H9 (cell line): Measurements from ENCODE around the gene SCD5. TPM values are rescaled to one million over a fixed set of nuclear protein-coding genes. Genes with fewer than 3 reads are reported as not detected.

Experiments used
- DNase-seq: peaks from one replicate; pipeline ENCODE4 v3.0.0-alpha.2; 2017
- H2AFZ ChIP-seq: one replicate; pipeline ENCODE4 v1.6.1; 2013; ENCODE audit warnings: mild to moderate bottlenecking, low read length, control low read depth, moderate library complexity
- H2AK5ac ChIP-seq: 2 replicates; pipeline ENCODE4 v1.6.1; 2013; ENCODE audit warnings: low read length, control low read depth, mixed read lengths; ENCODE audit not compliant: insufficient read length
- H2BK120ac ChIP-seq: one replicate; pipeline ENCODE4 v1.6.1; 2013; ENCODE audit warnings: low read depth, mild to moderate bottlenecking, low read length, control low read depth, inconsistent platforms; ENCODE audit not compliant: poor library complexity, severe bottlenecking
- H2BK12ac ChIP-seq: 2 replicates; pipeline ENCODE4 v1.6.1; 2013; ENCODE audit warnings: low read length, control low read depth, mixed read lengths, low read depth; ENCODE audit not compliant: insufficient read length
- H2BK15ac ChIP-seq: 2 replicates; pipeline ENCODE4 v1.6.1; 2013; ENCODE audit warnings: low read depth, low read length, control low read depth
- H2BK20ac ChIP-seq: one replicate; pipeline ENCODE4 v1.6.1; 2013; ENCODE audit warnings: low read depth, mild to moderate bottlenecking, low read length, control low read depth, inconsistent platforms; ENCODE audit not compliant: poor library complexity, severe bottlenecking
- H2BK5ac ChIP-seq: 2 replicates; pipeline ENCODE4 v1.6.1; 2013; ENCODE audit warnings: low read length, control low read depth, mixed read lengths; ENCODE audit not compliant: insufficient read length
- H3K14ac ChIP-seq: 2 replicates; pipeline ENCODE4 v1.6.1; 2013; ENCODE audit warnings: low read length, control low read depth; ENCODE audit not compliant: insufficient read depth
- H3K18ac ChIP-seq: 2 replicates; pipeline ENCODE4 v1.6.1; 2013; ENCODE audit warnings: low read depth, mild to moderate bottlenecking, mixed read lengths, low read length, control low read depth; ENCODE audit not compliant: insufficient read length
- H3K23ac ChIP-seq: 2 replicates; pipeline ENCODE4 v1.6.1; 2013; ENCODE audit warnings: low read length, control low read depth, mixed read lengths, low read depth; ENCODE audit not compliant: insufficient read length
- H3K23me2 ChIP-seq: 2 replicates; pipeline ENCODE4 v1.6.1; 2013; ENCODE audit warnings: low read depth, mild to moderate bottlenecking, mixed read lengths, low read length, control low read depth; ENCODE audit not compliant: insufficient read length, poor library complexity, severe bottlenecking
- H3K27ac ChIP-seq: 2 replicates; pipeline ENCODE4 v1.5.1; 2013; ENCODE audit warnings: low read length, control low read depth, mixed read lengths, low read depth; ENCODE audit not compliant: insufficient read length
- H3K27me3 ChIP-seq: 2 replicates; pipeline ENCODE4 v1.6.1; 2013; ENCODE audit warnings: low read length, control low read depth, inconsistent platforms; ENCODE audit not compliant: insufficient read depth
- H3K4ac ChIP-seq: 2 replicates; pipeline ENCODE4 v1.6.1; 2013; ENCODE audit warnings: low read depth, mild to moderate bottlenecking, control low read depth, inconsistent platforms, low read length, moderate library complexity
- H3K4me1 ChIP-seq: 2 replicates; pipeline ENCODE4 v1.6.1; 2013; ENCODE audit warnings: low read length, control low read depth, inconsistent platforms; ENCODE audit not compliant: insufficient read depth
- H3K4me2 ChIP-seq: 2 replicates; pipeline ENCODE4 v1.6.1; 2013; ENCODE audit warnings: low read length, control low read depth, mixed read lengths; ENCODE audit not compliant: insufficient read length, insufficient read depth
- H3K56ac ChIP-seq: 2 replicates; pipeline ENCODE4 v1.6.1; 2013; ENCODE audit warnings: low read depth, mild to moderate bottlenecking, mixed read lengths, low read length, control low read depth; ENCODE audit not compliant: insufficient read length
- H3K79me1 ChIP-seq: 2 replicates; pipeline ENCODE4 v1.6.1; 2013; ENCODE audit warnings: low read depth, mild to moderate bottlenecking, moderate library complexity, low read length, control low read depth, inconsistent platforms; ENCODE audit not compliant: insufficient read depth, poor library complexity, severe bottlenecking
- H3K79me2 ChIP-seq: 2 replicates; pipeline ENCODE4 v1.6.1; 2013; ENCODE audit warnings: low read length, control low read depth, inconsistent platforms; ENCODE audit not compliant: insufficient read depth
- H3K9ac ChIP-seq: 2 replicates; pipeline ENCODE4 v1.6.1; 2013; ENCODE audit warnings: low read length, control low read depth, mixed read lengths; ENCODE audit not compliant: insufficient read length; ENCODE audit errors: extremely low read depth
- H3K9me3 ChIP-seq: one replicate; pipeline ENCODE4 v1.6.1; 2013; ENCODE audit warnings: low read depth, low read length, inconsistent platforms; ENCODE audit not compliant: control insufficient read depth
- H3T11ph ChIP-seq: one replicate; pipeline ENCODE4 v1.6.1; 2013; ENCODE audit warnings: mild to moderate bottlenecking, low read length, control low read depth, inconsistent platforms
- H4K20me1 ChIP-seq: one replicate; pipeline ENCODE4 v1.6.1; 2013; ENCODE audit not compliant: control insufficient read depth, insufficient read length, insufficient read depth
- H4K5ac ChIP-seq: 2 replicates; pipeline ENCODE4 v1.6.1; 2013; ENCODE audit warnings: low read depth, mild to moderate bottlenecking, mixed read lengths, low read length, control low read depth; ENCODE audit not compliant: insufficient read length
- H4K8ac ChIP-seq: replicated peaks from 2 replicates; pipeline ENCODE4 v1.6.1; 2013; ENCODE audit warnings: low read length, control low read depth, mixed read lengths, low read depth; ENCODE audit not compliant: insufficient read length
- H4K91ac ChIP-seq: 2 replicates; pipeline ENCODE4 v1.6.1; 2013; ENCODE audit warnings: low read depth, mild to moderate bottlenecking, moderate library complexity, mixed read lengths, low read length, control low read depth; ENCODE audit not compliant: insufficient read length
- H3K27ac Mint-ChIP-seq, 3 experiments: 2 replicates in 2 of 3; 3 replicates in 1 of 3; pipeline ENCODE4 v1.8.0; 2020 to 2021; ENCODE audit warnings: mixed read lengths in 3 of 3, mild to moderate bottlenecking in 1 of 3, moderate library complexity in 1 of 3
- H3K27me3 Mint-ChIP-seq: 2 replicates; pipeline ENCODE4 v1.8.0; 2021; ENCODE audit warnings: low read depth, mild to moderate bottlenecking, moderate library complexity, mixed read lengths
- H3K36me3 Mint-ChIP-seq, 3 experiments: 2 replicates in 2 of 3; 3 replicates in 1 of 3; pipeline ENCODE4 v1.8.0; 2020 to 2021; ENCODE audit warnings: low read depth in 3 of 3, mixed read lengths in 3 of 3; ENCODE audit not compliant: insufficient read depth in 1 of 3
- H3K4me1 Mint-ChIP-seq, 2 experiments: 2 replicates each; pipeline ENCODE4 v1.8.0; 2020; ENCODE audit warnings: mixed read lengths in 2 of 2
- H3K4me3 Mint-ChIP-seq, 2 experiments: 2 replicates in 1 of 2; 3 replicates in 1 of 2; pipeline ENCODE4 v1.8.0; 2020 to 2021; ENCODE audit warnings: mild to moderate bottlenecking in 2 of 2, mixed read lengths in 2 of 2, moderate library complexity in 1 of 2
- H3K9me3 Mint-ChIP-seq, 2 experiments: 2 replicates in 1 of 2; 3 replicates in 1 of 2; pipeline ENCODE4 v1.8.0; 2020; ENCODE audit warnings: mild to moderate bottlenecking in 2 of 2, mixed read lengths in 2 of 2, moderate library complexity in 1 of 2
- CTCF ChIP-seq: fragments of 200-600 bp; sonication (generic); conservative IDR thresholded peaks from 3 replicates; pipeline ENCODE4 v1.8.0; 2021; ENCODE audit warnings: antibody characterized with exemption, mild to moderate bottlenecking
- WGBS: extraction: QIAGEN DNeasy Blood & Tissue Kit; methylation state at CpG from one replicate; pipeline ENCODE4 v1.1.7; 2013; ENCODE audit warnings: missing lambda C conversion rate, low lambda C conversion rate, mixed read lengths; ENCODE audit not compliant: insufficient read length; ENCODE audit errors: extremely low coverage; 5-methylcytosine and 5-hydroxymethylcytosine counted together
- total RNA-seq: library from RNA; stranded (reverse); gene quantifications from 2 replicates; pipeline ENCODE4 v1.2.1, GENCODE V29; 2021

SCD5 gene
- total RNA-seq, 1 experiment from 2014 or later: 0.68 TPM

GRCh38 chr4:82791179-82791578 is 7.4 kb downstream of the SCD5 start:
- H2BK15ac ChIP-seq: no peak overlapping the region
- no peaks in the 10 kb centered on the region for H3K23me2 ChIP-seq
- no peak overlapping the region for H3T11ph ChIP-seq
- no peak overlapping the region for H3K4ac ChIP-seq
- Mint-ChIP-seq H3K36me3 (no peaks in the 10 kb centered on the region; a peak in 1 of 7 replicates), H3K27ac (no peak overlapping the region), H3K4me1 (peaks cover 14 to 18% of the 10 kb centered on the region in 2 experiments), H3K27me3 (peaks cover 100% of the 10 kb centered on the region), H3K4me3 (no peak overlapping the region), H3K9me3 (peaks cover 0 to 14% of the 10 kb centered on the region in 2 experiments; a peak in 4 of 5 replicates)
- H2BK120ac ChIP-seq: no peak overlapping the region
- DNase-seq: peak; percentile 16
- H3K27ac ChIP-seq: no peak overlapping the region
- H4K20me1 ChIP-seq: no peaks in the 10 kb centered on the region
- no peaks in the 10 kb centered on the region for H3K79me2 ChIP-seq
- no peak overlapping the region for H2AFZ ChIP-seq
- H2BK5ac ChIP-seq: no peak overlapping the region
- H2BK12ac ChIP-seq: no peak overlapping the region
- H4K91ac ChIP-seq: no peak overlapping the region
- TF ChIP-seq CTCF: no peak
- H3K79me1 ChIP-seq: no peaks in the 10 kb centered on the region
- WGBS: no CpG with 5 or more reads among the region's 6 CpGs
- H4K8ac ChIP-seq: no peak overlapping the region
- no peaks in the 10 kb centered on the region for H3K9me3 ChIP-seq
- no peak overlapping the region for H2AK5ac ChIP-seq
- no peak overlapping the region for H3K4me2 ChIP-seq
- H3K56ac ChIP-seq: no peak overlapping the region
- no peaks in the 10 kb centered on the region for H3K4me1 ChIP-seq
- H3K23ac ChIP-seq: no peak overlapping the region
- H3K9ac ChIP-seq: no peak overlapping the region
- no peak overlapping the region for H2BK20ac ChIP-seq
- no peak overlapping the region for H4K5ac ChIP-seq
- H3K27me3 ChIP-seq: peaks cover 84% of the 10 kb centered on the region
- no peak overlapping the region for H3K14ac ChIP-seq
- no peak overlapping the region for H3K18ac ChIP-seq
